ENCODE measurements around the gene PKP2.

Gene PKP2

GRCh38 chr12:32854716-32855115, 41.9 kb downstream of the PKP2 start:
- no peak overlapping the region for H3K27ac ChIP-seq
- no peak for DNase-seq
- no peaks in the 10 kb centered on the region for H3K36me3 ChIP-seq (replicated peaks)
- no peak overlapping the region for H3K4me3 ChIP-seq (ENCODE audit: low read depth, low read length)
- TF ChIP-seq, protein P1, sequence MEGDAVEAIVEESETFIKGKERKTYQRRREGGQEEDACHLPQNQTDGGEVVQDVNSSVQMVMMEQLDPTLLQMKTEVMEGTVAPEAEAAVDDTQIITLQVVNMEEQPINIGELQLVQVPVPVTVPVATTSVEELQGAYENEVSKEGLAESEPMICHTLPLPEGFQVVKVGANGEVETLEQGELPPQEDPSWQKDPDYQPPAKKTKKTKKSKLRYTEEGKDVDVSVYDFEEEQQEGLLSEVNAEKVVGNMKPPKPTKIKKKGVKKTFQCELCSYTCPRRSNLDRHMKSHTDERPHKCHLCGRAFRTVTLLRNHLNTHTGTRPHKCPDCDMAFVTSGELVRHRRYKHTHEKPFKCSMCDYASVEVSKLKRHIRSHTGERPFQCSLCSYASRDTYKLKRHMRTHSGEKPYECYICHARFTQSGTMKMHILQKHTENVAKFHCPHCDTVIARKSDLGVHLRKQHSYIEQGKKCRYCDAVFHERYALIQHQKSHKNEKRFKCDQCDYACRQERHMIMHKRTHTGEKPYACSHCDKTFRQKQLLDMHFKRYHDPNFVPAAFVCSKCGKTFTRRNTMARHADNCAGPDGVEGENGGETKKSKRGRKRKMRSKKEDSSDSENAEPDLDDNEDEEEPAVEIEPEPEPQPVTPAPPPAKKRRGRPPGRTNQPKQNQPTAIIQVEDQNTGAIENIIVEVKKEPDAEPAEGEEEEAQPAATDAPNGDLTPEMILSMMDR (IDR thresholded peaks at IDR 0.05; ENCODE audit: low read depth, low read length, missing control alignments) = no peak
- H3K27me3 ChIP-seq (replicated peaks) = no peaks in the 10 kb centered on the region
- in situ Hi-C loops (cut with HindIII; ENCODE audit: low pct_ligation_motif_present, low sequenced_read_pairs) = no loop called here

DNA sequence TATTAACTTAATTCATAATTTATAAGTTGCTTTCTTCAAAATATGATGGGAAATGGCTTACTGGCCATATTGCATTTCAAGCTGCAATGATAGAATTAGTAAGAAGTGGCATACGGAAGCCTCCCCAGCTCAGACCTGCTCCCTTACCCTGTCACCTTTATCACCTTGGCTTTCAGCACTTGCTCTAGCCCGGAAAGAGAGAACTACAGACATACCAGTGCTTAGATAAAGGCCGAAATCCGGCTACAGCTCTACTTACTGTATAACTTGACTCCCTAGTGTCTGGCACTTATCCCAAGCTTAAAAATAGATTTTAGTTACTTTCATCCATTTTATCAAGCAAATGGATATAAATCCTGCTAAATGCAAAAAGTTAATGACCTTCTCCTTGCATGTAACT, 42.5 kb downstream of the PKP2 start:
- Histone ChIP-seq H3K36me3 (replicated peaks) (no peaks in the 10 kb centered on the region), H3K27me3 (replicated peaks) (no peaks in the 10 kb centered on the region), H3K4me3 (ENCODE audit: low read depth, low read length) (no peak overlapping the region), H3K27ac (no peak overlapping the region)
- no peak for DNase-seq
- TF ChIP-seq, protein P1 (IDR thresholded peaks at IDR 0.05; ENCODE audit: low read depth, low read length, missing control alignments) = no peak
- in situ Hi-C loops (cut with HindIII; ENCODE audit: low pct_ligation_motif_present, low sequenced_read_pairs) = no loop called here

GRCh38 chr12:32847287-32847686, 49.3 kb downstream of the PKP2 start:
- DNase-seq = no peak
- H3K27ac ChIP-seq = no peak overlapping the region
- H3K27me3 ChIP-seq (replicated peaks) = no peaks in the 10 kb centered on the region
- in situ Hi-C loops (cut with HindIII; ENCODE audit: low pct_ligation_motif_present, low sequenced_read_pairs) = no loop called here
- H3K4me3 ChIP-seq (ENCODE audit: low read depth, low read length) = no peak overlapping the region
- H3K36me3 ChIP-seq (replicated peaks) = no peaks in the 10 kb centered on the region
- TF ChIP-seq, protein P1 (IDR thresholded peaks at IDR 0.05; ENCODE audit: low read depth, low read length, missing control alignments) = no peak

- in situ Hi-C loops (cut with HindIII; ENCODE audit: low pct_ligation_motif_present, low sequenced_read_pairs) = no loop called here
- Histone ChIP-seq H3K27ac (no peak overlapping the region), H3K36me3 (replicated peaks) (no peaks in the 10 kb centered on the region), H3K4me3 (ENCODE audit: low read depth, low read length) (no peak overlapping the region), H3K27me3 (replicated peaks) (no peaks in the 10 kb centered on the region)
- DNase-seq = no peak
- TF ChIP-seq, protein P1 (IDR thresholded peaks at IDR 0.05; ENCODE audit: low read depth, low read length, missing control alignments) = no peak
These were observed 50.5 kb downstream of the PKP2 start for GRCh38 chr12:32846053-32846452.

- DNase-seq = no peak
- Histone ChIP-seq H3K4me3 (ENCODE audit: low read depth, low read length) (no peak overlapping the region), H3K27ac (no peak overlapping the region), H3K36me3 (replicated peaks) (no peaks in the 10 kb centered on the region), H3K27me3 (replicated peaks) (no peaks in the 10 kb centered on the region)
- in situ Hi-C loops (cut with HindIII; ENCODE audit: low pct_ligation_motif_present, low sequenced_read_pairs) = no loop called here
- TF ChIP-seq, protein P1 (IDR thresholded peaks at IDR 0.05; ENCODE audit: low read depth, low read length, missing control alignments) = no peak
These were observed 53.0 kb downstream of the PKP2 start for GRCh38 chr12:32843528-32844095.

DNA sequence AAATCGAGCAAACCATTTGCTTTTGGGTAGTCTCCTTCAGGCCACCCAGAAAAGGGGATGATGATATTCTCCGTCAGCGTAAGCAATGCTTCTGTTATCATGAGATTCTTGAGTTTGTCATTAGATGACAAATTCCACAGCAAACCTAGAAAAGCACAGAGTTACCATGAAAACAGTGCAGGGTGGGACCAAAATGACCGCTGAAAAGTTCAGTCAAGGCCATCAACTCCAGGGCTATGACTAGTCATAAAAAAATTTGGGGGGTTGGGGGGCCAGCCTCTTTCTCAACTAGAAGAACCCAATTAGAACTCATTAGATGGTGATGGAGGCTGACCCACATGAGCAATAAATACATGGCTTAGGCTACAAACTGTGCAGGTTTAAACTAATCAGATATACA, 55.5 kb downstream of the PKP2 start:
- TF ChIP-seq, protein P1 (IDR thresholded peaks at IDR 0.05; ENCODE audit: low read depth, low read length, missing control alignments) = no peak
- Histone ChIP-seq H3K4me3 (ENCODE audit: low read depth, low read length) (no peak overlapping the region), H3K36me3 (replicated peaks) (no peaks in the 10 kb centered on the region), H3K27me3 (replicated peaks) (no peaks in the 10 kb centered on the region), H3K27ac (no peak overlapping the region)
- no peak for DNase-seq
- in situ Hi-C loops (cut with HindIII; ENCODE audit: low pct_ligation_motif_present, low sequenced_read_pairs) = no loop called here
